GM23338 (cell line): Measurements from ENCODE around the gene DOCK7. TPM values are rescaled to one million over a fixed set of nuclear protein-coding genes. Genes with fewer than 3 reads are reported as not detected.

Source experiments
- ATAC-seq: fragments of 200-7000 bp; cut with Tn5 transposase; 3 replicates; pipeline ENCODE4 v1.9.1; 2020
- DNase-seq: peaks from one replicate; pipeline ENCODE4 v3.0.0-alpha.2; 2015; ENCODE audit warnings: low spot score
- H2AFZ ChIP-seq: fragments of 200-600 bp; sonication (generic); 2 replicates; pipeline ENCODE4 v1.8.0; 2016; ENCODE audit warnings: antibody characterized with exemption, mild to moderate bottlenecking, moderate library complexity
- H3F3A ChIP-seq: fragments of 200-600 bp; sonication (generic); replicated peaks from 2 replicates; pipeline ENCODE4 v1.8.0; 2017; ENCODE audit warnings: antibody characterized with exemption, mixed run types, low read depth
- H3K27ac ChIP-seq: fragments of 200-600 bp; sonication (generic); 2 replicates; pipeline ENCODE4 v1.6.1; 2016; ENCODE audit warnings: low read depth
- H3K27me3 ChIP-seq: fragments of 200-600 bp; sonication (generic); 2 replicates; pipeline ENCODE4 v1.8.0; 2016; ENCODE audit warnings: mild to moderate bottlenecking, mixed run types, moderate library complexity; ENCODE audit not compliant: insufficient read depth
- H3K36me3 ChIP-seq: fragments of 200-600 bp; sonication (generic); 2 replicates; pipeline ENCODE4 v1.8.0; 2016; ENCODE audit warnings: mild to moderate bottlenecking; ENCODE audit not compliant: insufficient read depth
- H3K4me1 ChIP-seq: fragments of 200-600 bp; sonication (generic); 2 replicates; pipeline ENCODE4 v1.8.0; 2016; ENCODE audit warnings: mild to moderate bottlenecking, moderate library complexity; ENCODE audit not compliant: insufficient read depth
- H3K4me2 ChIP-seq: fragments of 200-600 bp; sonication (generic); 2 replicates; pipeline ENCODE4 v1.7.1; 2017; ENCODE audit warnings: mixed run types
- H3K4me3 ChIP-seq: fragments of 200-600 bp; sonication (generic); 2 replicates; pipeline ENCODE4 v1.6.1; 2016; ENCODE audit warnings: mixed run types
- H3K79me2 ChIP-seq: fragments of 200-600 bp; sonication (generic); replicated peaks from 2 replicates; pipeline ENCODE4 v1.8.0; 2017; ENCODE audit warnings: mild to moderate bottlenecking; ENCODE audit not compliant: insufficient read depth
- H3K9me2 ChIP-seq: fragments of 200-600 bp; sonication (generic); 2 replicates; pipeline ENCODE4 v1.8.0; 2017; ENCODE audit not compliant: insufficient read depth
- H4K20me1 ChIP-seq: fragments of 200-600 bp; sonication (generic); replicated peaks from 2 replicates; pipeline ENCODE4 v1.8.0; 2017; ENCODE audit warnings: mild to moderate bottlenecking; ENCODE audit not compliant: insufficient read depth
- H3K27ac Mint-ChIP-seq: 2 replicates; pipeline ENCODE4 v1.8.0; 2020; ENCODE audit warnings: inconsistent platforms, mild to moderate bottlenecking, moderate library complexity, mixed read lengths
- H3K27me3 Mint-ChIP-seq: 3 replicates; pipeline ENCODE4 v1.8.0; 2022; ENCODE audit warnings: low read depth, mild to moderate bottlenecking, moderate library complexity, mixed read lengths, inconsistent platforms; ENCODE audit not compliant: insufficient read depth, poor library complexity
- H3K36me3 Mint-ChIP-seq: 3 replicates; pipeline ENCODE4 v1.8.0; 2021; ENCODE audit warnings: low read depth, mild to moderate bottlenecking, inconsistent platforms, moderate library complexity, mixed read lengths
- H3K4me1 Mint-ChIP-seq: 3 replicates; pipeline ENCODE4 v1.8.0; 2020; ENCODE audit warnings: mild to moderate bottlenecking, inconsistent platforms, mixed read lengths
- H3K4me3 Mint-ChIP-seq: 3 replicates; pipeline ENCODE4 v1.8.0; 2021; ENCODE audit warnings: moderate library complexity, mild to moderate bottlenecking, inconsistent platforms, mixed read lengths
- H3K9me3 Mint-ChIP-seq: 3 replicates; pipeline ENCODE4 v1.8.0; 2020; ENCODE audit warnings: moderate library complexity, mild to moderate bottlenecking, inconsistent platforms, mixed read lengths
- CREB1 ChIP-seq: fragments of 250-450 bp; sonication (Bioruptor Pico); IDR thresholded peaks from 2 replicates; pipeline ENCODE4 v1.5.0; 2020; ENCODE audit warnings: low read depth, mild to moderate bottlenecking, moderate library complexity
- CTCF ChIP-seq, 2 experiments: fragments of 200-600 bp in 1 of 2; sonication (generic) in 1 of 2; conservative IDR thresholded peaks; 2 replicates each; pipeline versions ENCODE4 v1.5.1 to v1.6.1; 2016 to 2017; ENCODE audit warnings: antibody characterized with exemption in 2 of 2, low read depth in 2 of 2, mild to moderate bottlenecking in 2 of 2, moderate library complexity in 1 of 2
- EZH2 ChIP-seq: fragments of 200-600 bp; sonication (generic); IDR thresholded peaks from one replicate; pipeline ENCODE4 v1.8.0; 2017; ENCODE audit warnings: antibody characterized with exemption, mild to moderate bottlenecking, low read depth; ENCODE audit not compliant: unreplicated experiment
- EZH2phosphoT487 ChIP-seq: fragments of 200-600 bp; sonication (generic); IDR thresholded peaks from one replicate; pipeline ENCODE4 v1.8.1; 2018; ENCODE audit warnings: antibody characterized with exemption; ENCODE audit not compliant: unreplicated experiment
- JUNB ChIP-seq: IDR thresholded peaks from one replicate; pipeline ENCODE4 v1.6.1; 2016; ENCODE audit warnings: antibody characterized with exemption; ENCODE audit not compliant: unreplicated experiment
- NANOG ChIP-seq: IDR thresholded peaks from 2 replicates; pipeline ENCODE4 v1.6.1; 2016; ENCODE audit warnings: antibody characterized with exemption, borderline replicate concordance
- POLR2AphosphoS5 ChIP-seq: IDR thresholded peaks from 2 replicates; pipeline ENCODE4 v1.6.1; 2016; ENCODE audit warnings: antibody characterized with exemption, low read depth
- STAT1 ChIP-seq: IDR thresholded peaks from one replicate; pipeline ENCODE4 v1.6.1; 2016; ENCODE audit warnings: antibody characterized with exemption; ENCODE audit not compliant: unreplicated experiment
- ZNF114 ChIP-seq: fragments of 250-450 bp; sonication (Bioruptor Pico); IDR thresholded peaks from 2 replicates; pipeline ENCODE4 v1.5.0; 2020; ENCODE audit warnings: mild to moderate bottlenecking, moderate library complexity
- ZNF331 ChIP-seq: fragments of 250-450 bp; sonication (Bioruptor Pico); IDR thresholded peaks from 2 replicates; pipeline ENCODE4 v1.5.0; 2020; ENCODE audit warnings: low read depth, mild to moderate bottlenecking, moderate library complexity
- polyA plus RNA-seq: library from polyadenylated mRNA; unstranded; fragments of >200 nt; fragmentation: Nextera tagmentation; extraction: Ambion mirVana; gene quantifications from 2 replicates; pipeline ENCODE4 v1.2.1, GENCODE V29; 2016
- total RNA-seq: library from RNA; depleted of rRNA; stranded (reverse); fragments of >200 nt; shearing (Covaris generic); gene quantifications from 2 replicates; pipeline ENCODE4 v1.2.3, GENCODE V29; 2014
- TF ChIP-seq, protein P1 (sequence below): IDR thresholded peaks from 2 replicates; pipeline ENCODE4 v1.6.1; 2016; ENCODE audit warnings: antibody characterized with exemption
- TF ChIP-seq, protein P2 (sequence below): IDR thresholded peaks from one replicate; pipeline ENCODE4 v1.6.1; 2018; ENCODE audit warnings: antibody characterized with exemption; ENCODE audit not compliant: unreplicated experiment

Gene DOCK7
- total and polyA plus RNA-seq, 2 experiments from 2014 or later: 20.5 to 37.3 TPM

DNA sequence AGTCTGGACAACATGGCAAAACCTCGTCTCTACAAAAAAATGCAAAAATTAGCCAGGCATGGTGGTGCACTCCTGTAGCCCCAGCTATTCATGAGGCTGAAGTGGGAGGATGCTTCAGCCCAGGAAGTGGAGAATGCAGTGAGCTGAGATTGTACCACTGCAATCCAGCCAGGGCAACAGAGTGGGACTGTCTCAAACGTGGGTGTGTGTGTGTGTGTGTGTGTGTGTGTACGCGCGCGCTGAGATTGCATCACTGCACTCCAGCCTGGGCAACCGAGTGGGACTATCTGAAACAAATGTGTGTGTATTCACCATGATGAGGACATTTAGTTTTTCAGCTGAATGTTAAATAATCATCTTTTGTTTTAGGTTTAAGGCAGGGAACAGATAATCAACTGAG lies 230.2 kb downstream of the DOCK7 start (continued):
- TF ChIP-seq, protein P1, sequence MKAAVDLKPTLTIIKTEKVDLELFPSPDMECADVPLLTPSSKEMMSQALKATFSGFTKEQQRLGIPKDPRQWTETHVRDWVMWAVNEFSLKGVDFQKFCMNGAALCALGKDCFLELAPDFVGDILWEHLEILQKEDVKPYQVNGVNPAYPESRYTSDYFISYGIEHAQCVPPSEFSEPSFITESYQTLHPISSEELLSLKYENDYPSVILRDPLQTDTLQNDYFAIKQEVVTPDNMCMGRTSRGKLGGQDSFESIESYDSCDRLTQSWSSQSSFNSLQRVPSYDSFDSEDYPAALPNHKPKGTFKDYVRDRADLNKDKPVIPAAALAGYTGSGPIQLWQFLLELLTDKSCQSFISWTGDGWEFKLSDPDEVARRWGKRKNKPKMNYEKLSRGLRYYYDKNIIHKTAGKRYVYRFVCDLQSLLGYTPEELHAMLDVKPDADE: no peak
- TF ChIP-seq STAT1 (no peak), CREB1 (no peak), EZH2phosphoT487 (no peak), JUNB (no peak)

DNA sequence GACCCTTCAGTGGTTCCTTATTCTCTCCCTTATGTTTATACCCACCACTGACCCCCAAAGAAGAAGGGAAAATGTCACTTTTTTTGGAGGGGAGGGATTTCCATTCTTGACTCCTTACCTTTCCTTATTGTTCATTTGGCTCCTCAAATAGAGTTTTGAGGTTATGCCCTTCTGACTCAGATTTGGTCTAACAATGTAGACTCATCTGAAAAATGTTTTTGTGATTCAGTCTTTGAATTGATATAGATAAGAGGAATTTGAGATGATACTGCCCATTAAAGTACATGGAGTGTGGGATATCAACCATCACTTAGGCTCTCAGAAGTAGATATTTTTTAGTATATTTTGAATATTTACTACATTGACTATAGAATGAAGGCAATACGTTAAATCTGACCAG lies 235.2 kb downstream of the DOCK7 start:
- Histone ChIP-seq H3K4me2 (no peak overlapping the region), H3K27ac (no peak overlapping the region), H3F3A (no peaks in the 10 kb centered on the region), H4K20me1 (no peaks in the 10 kb centered on the region; the same call in 1 of the 2 replicates), H2AFZ (no peak overlapping the region), H3K79me2 (0 out of 2 replicates have a peak, but pooled peaks cover 3% of the 10 kb centered on the region), H3K36me3 (peaks cover 26% of the 10 kb centered on the region), H3K27me3 (no peaks in the 10 kb centered on the region), H3K4me1 (no peaks in the 10 kb centered on the region), H3K9me2 (no peaks in the 10 kb centered on the region), H3K4me3 (no peak overlapping the region)
- no peak for DNase-seq
- H3K27ac Mint-ChIP-seq: no peak overlapping the region
- H3K9me3 Mint-ChIP-seq: no peaks in the 10 kb centered on the region
- H3K4me3 Mint-ChIP-seq: no peak overlapping the region
- peaks cover 61% of the 10 kb centered on the region for H3K36me3 Mint-ChIP-seq
- H3K4me1 Mint-ChIP-seq: no peaks in the 10 kb centered on the region
- H3K27me3 Mint-ChIP-seq: peaks cover 12% of the 10 kb centered on the region
- ATAC-seq: no peak
- no peak for TF ChIP-seq ZNF114 (CRISPR knock-in tag)
- TF ChIP-seq, protein P2, sequence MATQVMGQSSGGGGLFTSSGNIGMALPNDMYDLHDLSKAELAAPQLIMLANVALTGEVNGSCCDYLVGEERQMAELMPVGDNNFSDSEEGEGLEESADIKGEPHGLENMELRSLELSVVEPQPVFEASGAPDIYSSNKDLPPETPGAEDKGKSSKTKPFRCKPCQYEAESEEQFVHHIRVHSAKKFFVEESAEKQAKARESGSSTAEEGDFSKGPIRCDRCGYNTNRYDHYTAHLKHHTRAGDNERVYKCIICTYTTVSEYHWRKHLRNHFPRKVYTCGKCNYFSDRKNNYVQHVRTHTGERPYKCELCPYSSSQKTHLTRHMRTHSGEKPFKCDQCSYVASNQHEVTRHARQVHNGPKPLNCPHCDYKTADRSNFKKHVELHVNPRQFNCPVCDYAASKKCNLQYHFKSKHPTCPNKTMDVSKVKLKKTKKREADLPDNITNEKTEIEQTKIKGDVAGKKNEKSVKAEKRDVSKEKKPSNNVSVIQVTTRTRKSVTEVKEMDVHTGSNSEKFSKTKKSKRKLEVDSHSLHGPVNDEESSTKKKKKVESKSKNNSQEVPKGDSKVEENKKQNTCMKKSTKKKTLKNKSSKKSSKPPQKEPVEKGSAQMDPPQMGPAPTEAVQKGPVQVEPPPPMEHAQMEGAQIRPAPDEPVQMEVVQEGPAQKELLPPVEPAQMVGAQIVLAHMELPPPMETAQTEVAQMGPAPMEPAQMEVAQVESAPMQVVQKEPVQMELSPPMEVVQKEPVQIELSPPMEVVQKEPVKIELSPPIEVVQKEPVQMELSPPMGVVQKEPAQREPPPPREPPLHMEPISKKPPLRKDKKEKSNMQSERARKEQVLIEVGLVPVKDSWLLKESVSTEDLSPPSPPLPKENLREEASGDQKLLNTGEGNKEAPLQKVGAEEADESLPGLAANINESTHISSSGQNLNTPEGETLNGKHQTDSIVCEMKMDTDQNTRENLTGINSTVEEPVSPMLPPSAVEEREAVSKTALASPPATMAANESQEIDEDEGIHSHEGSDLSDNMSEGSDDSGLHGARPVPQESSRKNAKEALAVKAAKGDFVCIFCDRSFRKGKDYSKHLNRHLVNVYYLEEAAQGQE: no peak
- no peak for TF ChIP-seq STAT1
- TF ChIP-seq CTCF (conservative IDR thresholded peaks at IDR 0.05; ENCODE audit: low read depth in 2 of 2): no peak
- TF ChIP-seq JUNB: no peak
- TF ChIP-seq EZH2: no peak
- TF ChIP-seq, protein P1: no peak
- TF ChIP-seq POLR2AphosphoS5: no peak
- TF ChIP-seq NANOG: no peak
- TF ChIP-seq EZH2phosphoT487: no peak
- no peak for TF ChIP-seq CREB1
- no peak for TF ChIP-seq ZNF331 (CRISPR knock-in tag)
